A549 (cell line): Measurements from ENCODE around the gene NAPEPLD. TPM values are rescaled to one million over a fixed set of nuclear protein-coding genes. Genes with fewer than 3 reads are reported as not detected.

Source experiments
- ATAC-seq, 2 experiments: fragments of 200-7000 bp in 1 of 2; fragments of >200 bp in 1 of 2; cut with Nextera tagmentation in 1 of 2; cut with Tn5 transposase in 1 of 2; 3 replicates each; pipeline versions ENCODE4 v1.8.0 to v1.9.1; 2018 to 2020; ENCODE audit warnings: mild to moderate bottlenecking in 1 of 2, moderate library complexity in 1 of 2
- CTCF ChIA-PET: fragments of 300-600 bp; sonication (Branson Sonifier 250); formaldehyde crosslinking; extraction: SDS; loops from one replicate; lab custom pipeline; 2021; ENCODE audit warnings: antibody characterized with exemption, inconsistent platforms; lab: Yijun Ruan, JAX
- POLR2A ChIA-PET: fragments of 350-600 bp; formaldehyde crosslinking; extraction: SDS; loops from one replicate; lab custom pipeline; 2021; ENCODE audit warnings: antibody characterized with exemption, inconsistent platforms; lab: Yijun Ruan, JAX
- DNase-seq, 2 experiments: peaks; one replicate each; pipeline versions ENCODE4 v3.0.0 to v3.0.0-alpha.2; 2011 to 2016; ENCODE audit warnings: low read depth in 1 of 2, low spot score in 1 of 2
- FAIRE-seq: peaks from 2 replicates; lab custom pipeline; 2011; peaks lifted over from hg19 to GRCh38; lab: Jason Lieb, UNC
- H3K27ac ChIP-seq, 2 experiments: fragments of >200 bp; sonication (Bioruptor Twin); formaldehyde crosslinking; 3 replicates each; pipeline ENCODE4 v1.5.1; 2016 to 2017
- H3K4me1 ChIP-seq: fragments of >200 bp; sonication (Bioruptor Twin); formaldehyde crosslinking; 3 replicates; pipeline ENCODE4 v1.6.1; 2016
- H3K4me2 ChIP-seq: fragments of >200 bp; sonication (Bioruptor Twin); formaldehyde crosslinking; 3 replicates; pipeline ENCODE4 v1.6.1; 2016
- H3K4me3 ChIP-seq: fragments of >200 bp; sonication (Bioruptor Twin); formaldehyde crosslinking; 3 replicates; pipeline ENCODE4 v1.5.1; 2016
- H3K9me3 ChIP-seq: fragments of >200 bp; sonication (Bioruptor Twin); formaldehyde crosslinking; 3 replicates; pipeline ENCODE4 v1.6.1; 2016
- ATOH8 ChIP-seq: fragments of 250-450 bp; sonication (Bioruptor Pico); IDR thresholded peaks from 2 replicates; pipeline ENCODE4 v1.5.0; 2020; ENCODE audit warnings: low read depth, mild to moderate bottlenecking, moderate library complexity
- CEBPB ChIP-seq, 2 experiments: fragments of >200 bp in 1 of 2; sonication (Bioruptor Twin) in 1 of 2; formaldehyde crosslinking in 1 of 2; IDR thresholded peaks; 2 replicates each; pipeline ENCODE4 v1.6.1; 2012 to 2016
- CHD4 ChIP-seq: fragments of 200-600 bp; sonication (generic); IDR thresholded peaks from 2 replicates; pipeline ENCODE4 v1.6.1; 2016; ENCODE audit warnings: antibody characterized with exemption, mild to moderate bottlenecking, borderline replicate concordance
- CTCF ChIP-seq: fragments of >200 bp; sonication (Bioruptor Twin); formaldehyde crosslinking; IDR thresholded peaks from 3 replicates; pipeline ENCODE4 v1.5.1; 2016
- FOSL2 ChIP-seq, 2 experiments: fragments of 450-650 bp in 1 of 2; fragments of >200 bp in 1 of 2; sonication (Bioruptor Twin) in 1 of 2; formaldehyde crosslinking; IDR thresholded peaks; 2 replicates each; pipeline versions ENCODE4 v1.5.0 to v1.6.1; 2016 to 2020; ENCODE audit warnings: mild to moderate bottlenecking in 1 of 2, moderate library complexity in 1 of 2
- HES2 ChIP-seq: fragments of >200 bp; sonication (Bioruptor Twin); formaldehyde crosslinking; IDR thresholded peaks from 2 replicates; pipeline ENCODE4 v1.6.1; 2016
- HEYL ChIP-seq: fragments of 250-450 bp; sonication (Bioruptor Pico); IDR thresholded peaks from 2 replicates; pipeline ENCODE4 v1.8.0; 2021; ENCODE audit warnings: mild to moderate bottlenecking, moderate library complexity
- HOXA7 ChIP-seq: fragments of 250-450 bp; sonication (Bioruptor Pico); IDR thresholded peaks from 2 replicates; pipeline ENCODE4 v1.5.0; 2020; ENCODE audit warnings: mild to moderate bottlenecking, moderate library complexity
- HOXB5 ChIP-seq: fragments of 250-450 bp; sonication (Bioruptor Pico); IDR thresholded peaks from 2 replicates; pipeline ENCODE4 v1.5.0; 2020; ENCODE audit warnings: mild to moderate bottlenecking, moderate library complexity
- JUN ChIP-seq, 2 experiments: fragments of >200 bp; sonication (Bioruptor Twin); formaldehyde crosslinking; IDR thresholded peaks; 2 replicates in 1 of 2; 3 replicates in 1 of 2; pipeline ENCODE4 v1.6.1; 2016 to 2017
- JUNB ChIP-seq: fragments of >200 bp; sonication (Bioruptor Twin); formaldehyde crosslinking; IDR thresholded peaks from 2 replicates; pipeline ENCODE4 v1.6.1; 2016
- MAZ ChIP-seq: fragments of 150-350 bp; IDR thresholded peaks from 2 replicates; pipeline ENCODE4 v1.6.1; 2014; ENCODE audit warnings: antibody characterized with exemption, low read depth, low read length, borderline replicate concordance
- MYC ChIP-seq: IDR thresholded peaks from 2 replicates; pipeline ENCODE4 v1.6.1; 2012; ENCODE audit warnings: mild to moderate bottlenecking, inconsistent platforms, low read length, improper control_type of control experiment, borderline replicate concordance
- NR3C1 ChIP-seq: fragments of >200 bp; sonication (Bioruptor Twin); formaldehyde crosslinking; IDR thresholded peaks from 3 replicates; pipeline ENCODE4 v1.6.1; 2017
- PBX3 ChIP-seq: IDR thresholded peaks from 2 replicates; pipeline ENCODE4 v1.6.1; 2012
- POLR2A ChIP-seq: IDR thresholded peaks from 2 replicates; pipeline ENCODE4 v1.6.1; 2012; ENCODE audit warnings: mild to moderate bottlenecking, low read length
- RNF2 ChIP-seq: fragments of 200-600 bp; sonication (generic); IDR thresholded peaks from 2 replicates; pipeline ENCODE4 v1.6.1; 2016; ENCODE audit warnings: low read depth, mild to moderate bottlenecking, antibody characterized with exemption, moderate library complexity, borderline replicate concordance
- TFCP2L1 ChIP-seq: fragments of 250-450 bp; sonication (Bioruptor Pico); IDR thresholded peaks from 2 replicates; pipeline ENCODE4 v1.5.0; 2021; ENCODE audit warnings: mild to moderate bottlenecking
- ZC3H11A ChIP-seq: fragments of 450-650 bp; IDR thresholded peaks from 2 replicates; pipeline ENCODE4 v1.6.1; 2014; ENCODE audit warnings: antibody characterized with exemption, mild to moderate bottlenecking
- ZSCAN20 ChIP-seq: fragments of 250-450 bp; sonication (Bioruptor Pico); IDR thresholded peaks from 2 replicates; pipeline ENCODE4 v1.8.0; 2022; ENCODE audit warnings: mild to moderate bottlenecking, moderate library complexity
- WGBS: methylation state at CpG from one replicate; pipeline ENCODE4 v1.1.6; 2017; ENCODE audit errors: missing lambda C conversion rate; 5-methylcytosine and 5-hydroxymethylcytosine counted together
- polyA plus RNA-seq, 4 experiments: library from polyadenylated mRNA; depleted of rRNA in 3 of 4; stranded (reverse); fragments of >200 nt; fragmentation: RNase III in 1 of 4; extraction: RNeasy Plus Mini Kit Qiagen cat#74134 plus additional on column Dnase treatment in 1 of 4; gene quantifications; 2 replicates in 3 of 4; 3 replicates in 1 of 4; pipeline ENCODE4 v1.2.3, GENCODE V29; 2011 to 2017

The NAPEPLD gene
- polyA plus RNA-seq, 2 of the 4 experiments (the other 2 are of a cell fraction): 10.1 to 12.0 TPM

- ATAC-seq (no peak), DNase-seq (no peak), FAIRE-seq (no peak)
- no peak overlapping the region for H3K4me3 ChIP-seq
- H3K9me3 ChIP-seq: no peaks in the 10 kb centered on the region
- POLR2A ChIA-PET: interaction anchor here (1.4 kb wide), 1 partner anchor 8 kb away, joined by 4 read pairs; the partner anchor contains the start of genes ARMC10 and FBXL13
- H3K4me2 ChIP-seq: no peak overlapping the region
- 89% methylated on average over 3 of the region's 3 CpGs for WGBS
- no peak overlapping the region for H3K27ac ChIP-seq
- TF ChIP-seq JUN (IDR thresholded peaks at IDR 0.05) (no peak), NR3C1 (no peak), FOSL2 (IDR thresholded peaks at IDR 0.05) (no peak), FOSL2 (CRISPR knock-in tag; IDR thresholded peaks at IDR 0.05) (no peak), CTCF (no peak), ZSCAN20 (CRISPR knock-in tag) (no peak), MYC (no peak), MAZ (no peak), POLR2A (no peak), RNF2 (no peak), HOXA7 (CRISPR knock-in tag) (no peak)
- no peaks in the 10 kb centered on the region for H3K4me1 ChIP-seq
- CTCF ChIA-PET: interaction anchor here (0.8 to 0.9 kb wide), 2 partner anchors 9 to 21 kb away, joined by 3 to 4 read pairs; partner anchors contain the start of gene FBXL13
Measured at GRCh38 chr7:103083210-103083609, 65.7 kb downstream of the NAPEPLD start.

GRCh38 chr7:103082497-103082896, 66.4 kb downstream of the NAPEPLD start:
- FAIRE-seq: no peak

More at GRCh38 chr7:103082497-103082896, 66.4 kb downstream of the NAPEPLD start:
- POLR2A ChIA-PET: interaction anchor here (1.4 kb wide), 1 partner anchor 8 kb away, joined by 4 read pairs; the partner anchor contains the start of genes ARMC10 and FBXL13
- no peaks in the 10 kb centered on the region for H3K4me1 ChIP-seq
- H3K27ac ChIP-seq: no peak overlapping the region
- no peak for DNase-seq
- no peak overlapping the region for H3K4me2 ChIP-seq
- 98% methylated on average over 1 of the region's 1 CpG for WGBS
- TF ChIP-seq TFCP2L1 (CRISPR knock-in tag) (no peak), HEYL (no peak), ZC3H11A (no peak), CEBPB (IDR thresholded peaks at IDR 0.05) (no peak), CHD4 (no peak), HES2 (no peak), FOSL2 (IDR thresholded peaks at IDR 0.05) (no peak), FOSL2 (CRISPR knock-in tag; IDR thresholded peaks at IDR 0.05) (no peak), RNF2 (no peak), PBX3 (no peak), HOXB5 (no peak), JUNB (no peak), MAZ (no peak), ATOH8 (no peak)
- TF ChIP-seq, all 56 proteins: peak for 0
- Histone ChIP-seq H3K4me3 (no peak overlapping the region), H3K9me3 (no peaks in the 10 kb centered on the region)
- ATAC-seq: no peak
- CTCF ChIA-PET: interaction anchor here (3.0 kb wide), 1 partner anchor 20 kb away, joined by 19 read pairs; no protein-coding TSS in a partner anchor
